ENCODE results near the gene TRIM65.

The TRIM65 gene, protein sequence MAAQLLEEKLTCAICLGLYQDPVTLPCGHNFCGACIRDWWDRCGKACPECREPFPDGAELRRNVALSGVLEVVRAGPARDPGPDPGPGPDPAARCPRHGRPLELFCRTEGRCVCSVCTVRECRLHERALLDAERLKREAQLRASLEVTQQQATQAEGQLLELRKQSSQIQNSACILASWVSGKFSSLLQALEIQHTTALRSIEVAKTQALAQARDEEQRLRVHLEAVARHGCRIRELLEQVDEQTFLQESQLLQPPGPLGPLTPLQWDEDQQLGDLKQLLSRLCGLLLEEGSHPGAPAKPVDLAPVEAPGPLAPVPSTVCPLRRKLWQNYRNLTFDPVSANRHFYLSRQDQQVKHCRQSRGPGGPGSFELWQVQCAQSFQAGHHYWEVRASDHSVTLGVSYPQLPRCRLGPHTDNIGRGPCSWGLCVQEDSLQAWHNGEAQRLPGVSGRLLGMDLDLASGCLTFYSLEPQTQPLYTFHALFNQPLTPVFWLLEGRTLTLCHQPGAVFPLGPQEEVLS

DNA sequence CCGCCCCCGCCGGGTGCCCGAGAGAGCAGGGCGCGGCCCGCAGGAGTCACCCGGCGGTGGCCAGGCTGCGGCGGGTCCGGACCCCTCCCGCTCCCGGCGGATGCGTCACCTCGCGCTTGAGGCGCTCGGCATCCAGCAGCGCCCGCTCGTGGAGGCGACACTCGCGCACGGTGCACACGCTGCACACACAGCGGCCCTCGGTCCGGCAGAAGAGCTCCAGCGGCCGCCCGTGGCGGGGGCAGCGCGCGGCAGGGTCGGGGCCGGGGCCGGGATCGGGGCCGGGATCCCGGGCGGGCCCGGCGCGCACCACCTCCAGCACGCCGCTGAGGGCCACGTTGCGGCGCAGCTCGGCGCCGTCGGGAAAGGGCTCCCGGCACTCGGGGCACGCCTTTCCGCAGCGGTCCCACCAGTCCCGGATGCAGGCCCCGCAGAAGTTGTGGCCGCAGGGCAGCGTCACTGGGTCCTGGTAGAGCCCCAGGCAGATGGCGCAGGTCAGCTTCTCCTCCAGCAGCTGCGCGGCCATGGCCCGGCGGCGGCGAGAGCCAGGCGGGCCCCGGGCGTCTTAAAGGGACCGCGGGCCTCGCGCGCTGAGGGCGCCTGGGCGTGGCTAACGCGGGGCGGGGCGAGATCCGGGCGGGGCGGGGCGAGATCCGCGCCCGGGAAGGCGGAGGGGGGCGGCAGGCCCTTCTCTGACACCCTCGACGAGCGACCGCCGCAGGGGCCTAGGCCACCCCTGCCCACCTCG, at the start of gene TRIM65:
Gene TRIM65 (minus strand): TSS at position 537 of the 745 bp plus-strand sequence. CDS start 14 bp downstream, at position 523.
- in situ Hi-C loops (cut with MboI; ENCODE audit: low sequenced_read_pairs), result no loop called here

DNA sequence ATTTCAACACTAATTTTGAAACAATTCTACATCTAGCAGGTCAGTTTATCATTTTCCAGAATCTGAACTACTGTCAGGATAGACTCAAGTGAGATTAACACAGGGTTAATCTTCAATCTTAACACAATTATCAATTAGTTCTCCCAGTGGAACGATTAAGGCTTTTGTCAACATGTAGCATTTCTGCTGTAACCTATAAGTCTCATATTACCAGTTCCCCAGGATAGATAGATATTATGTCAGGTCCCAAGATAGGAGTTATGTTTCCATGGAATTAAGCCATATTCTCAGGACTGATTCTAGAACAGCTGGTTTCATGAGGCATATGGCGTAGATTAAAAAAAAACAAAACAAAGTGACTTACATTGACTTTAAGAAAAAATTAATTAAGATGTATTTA, 48.5 kb upstream of the TRIM65 start:
- in situ Hi-C loops (cut with MboI; ENCODE audit: low sequenced_read_pairs), result no loop called here

DNA sequence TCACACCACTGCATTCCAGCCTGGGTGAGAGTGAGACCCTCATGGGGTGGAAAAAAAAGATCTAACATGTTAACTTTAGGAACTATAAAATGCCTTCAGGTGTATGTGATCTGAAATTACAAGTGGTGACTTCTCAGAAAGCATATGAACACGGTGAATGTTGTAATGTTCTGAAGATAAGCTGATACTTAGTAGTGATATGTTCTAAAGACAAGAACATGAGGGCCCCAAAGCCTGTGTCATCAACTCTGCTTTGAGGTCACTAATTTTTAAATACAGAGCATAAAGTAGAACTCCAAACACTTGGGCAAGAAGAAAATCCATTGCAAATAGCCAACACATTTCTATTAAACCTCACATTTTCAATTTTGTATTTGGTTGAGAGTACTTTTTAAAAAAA, 46.7 kb upstream of the TRIM65 start:
- in situ Hi-C loops (cut with MboI; ENCODE audit: low sequenced_read_pairs), result no loop called here

DNA sequence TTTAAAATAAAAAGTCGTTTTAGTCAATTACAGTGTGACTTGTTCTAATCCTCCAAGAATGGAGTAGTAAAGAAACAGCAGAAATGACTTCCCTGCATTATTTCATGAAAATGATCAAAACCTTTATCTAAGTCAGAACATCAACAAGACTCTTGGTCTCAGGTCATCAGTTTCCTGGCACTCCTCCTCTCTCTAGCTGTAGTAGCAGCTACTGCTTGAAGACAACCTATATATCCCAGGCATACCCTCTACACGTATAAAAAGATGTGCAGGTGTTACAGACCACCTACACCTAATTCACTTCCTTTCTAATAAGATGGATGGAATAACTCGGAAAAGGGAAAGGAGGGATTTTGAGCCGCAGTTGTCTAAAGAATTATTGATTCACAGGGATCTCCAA, 45.7 kb upstream of the TRIM65 start:
- in situ Hi-C loops (cut with MboI; ENCODE audit: low sequenced_read_pairs), result no loop called here

DNA sequence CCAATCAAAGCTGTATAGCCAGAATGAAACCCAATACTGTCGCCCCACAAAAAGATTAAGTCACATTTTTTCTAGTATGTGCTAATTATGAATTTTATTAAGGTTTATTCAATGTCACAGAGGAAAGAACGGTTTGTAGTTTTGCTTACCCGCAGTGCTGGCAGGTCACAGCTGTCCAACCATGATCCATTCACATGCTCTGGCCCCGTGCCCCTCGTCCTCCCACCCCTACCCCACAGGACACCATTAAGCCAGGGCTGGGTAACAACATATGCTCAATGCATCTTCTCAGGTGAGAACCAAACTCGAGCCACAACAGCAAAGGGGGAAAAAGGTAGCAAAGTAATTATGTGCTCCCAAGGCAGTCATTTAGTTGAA, 44.7 kb upstream of the TRIM65 start:
- in situ Hi-C loops (cut with MboI; ENCODE audit: low sequenced_read_pairs), result no loop called here

DNA sequence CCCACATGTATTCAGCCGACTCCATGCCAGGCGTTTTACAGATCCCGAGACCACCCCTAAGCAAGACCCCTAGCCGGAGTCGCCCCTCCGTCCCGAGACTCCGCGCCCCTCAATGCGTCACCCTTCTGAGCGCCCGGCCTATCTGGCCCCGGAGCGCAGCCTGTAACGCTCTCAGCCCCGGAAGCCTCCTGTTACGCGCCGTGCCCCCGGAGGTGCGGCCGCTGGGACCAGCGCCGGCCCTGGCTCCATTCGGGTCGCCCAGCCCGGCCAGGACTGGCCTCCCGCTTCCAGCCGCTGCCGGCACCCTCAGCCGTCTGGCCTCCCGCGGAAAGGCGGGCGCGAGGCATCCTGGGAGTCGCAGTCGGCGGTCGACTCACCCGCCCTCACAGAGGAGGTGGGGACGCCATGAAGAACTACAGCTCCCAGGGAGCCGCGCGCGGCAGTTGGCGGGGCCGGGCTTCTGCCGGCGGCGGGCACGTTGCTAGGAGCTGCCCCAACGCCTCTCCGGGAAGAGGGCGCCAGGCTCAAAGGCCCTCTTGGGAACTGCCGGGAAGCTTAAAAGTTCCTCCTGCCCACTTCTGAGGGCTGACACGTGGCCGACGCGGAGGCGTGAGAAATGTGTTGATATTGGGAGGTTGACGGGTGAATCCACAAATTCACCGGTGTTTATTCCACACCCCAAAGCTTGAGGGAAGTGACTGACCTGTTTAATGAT, 44.1 kb upstream of the TRIM65 start, which contains the start of gene FBF1:
Gene FBF1 (minus strand): TSS at position 316 of the 715 bp plus-strand sequence. CDS start 2,893 bp downstream, outside the sequence.
- in situ Hi-C loops (cut with MboI; ENCODE audit: low sequenced_read_pairs), result no loop called here

DNA sequence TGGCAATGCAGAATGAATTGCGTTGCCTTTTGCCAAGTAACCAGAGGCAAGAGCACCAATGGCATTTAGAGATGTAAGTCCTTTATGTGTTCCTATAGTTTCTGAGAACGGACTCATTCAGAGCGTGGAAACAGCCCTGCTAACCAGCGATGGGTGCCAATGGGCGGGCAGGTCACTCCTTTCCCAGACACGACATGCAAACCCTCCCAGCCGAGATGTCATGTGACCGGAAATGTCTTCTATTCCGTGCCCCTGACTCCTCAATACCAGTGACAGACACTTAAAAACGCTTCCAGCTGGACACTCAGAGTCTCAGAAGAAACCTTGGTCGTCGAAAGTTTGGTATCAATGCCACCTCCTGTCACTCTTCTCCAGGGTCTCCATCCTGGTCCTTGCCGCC, 40.9 kb upstream of the TRIM65 start:
- in situ Hi-C loops (cut with MboI; ENCODE audit: low sequenced_read_pairs), result no loop called here

DNA sequence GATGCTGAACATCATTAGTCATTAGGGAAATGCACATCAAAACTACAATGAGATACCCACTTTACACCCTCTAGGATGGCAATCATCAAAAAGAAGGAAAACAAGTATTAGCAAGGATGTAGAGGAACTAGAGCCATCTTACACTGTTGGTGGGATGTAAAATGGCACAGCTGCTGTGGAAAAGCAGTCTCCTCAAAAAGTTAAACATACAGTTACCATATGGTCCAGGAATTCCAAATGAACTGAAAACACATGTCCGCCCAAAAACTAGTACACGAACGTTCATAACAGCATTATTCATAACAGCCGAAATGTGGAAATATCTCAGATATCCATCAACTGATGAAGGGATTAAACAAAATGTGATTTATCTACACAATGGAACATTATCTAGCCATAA, 37.1 kb upstream of the TRIM65 start:
- in situ Hi-C loops (cut with MboI; ENCODE audit: low sequenced_read_pairs), result no loop called here

DNA sequence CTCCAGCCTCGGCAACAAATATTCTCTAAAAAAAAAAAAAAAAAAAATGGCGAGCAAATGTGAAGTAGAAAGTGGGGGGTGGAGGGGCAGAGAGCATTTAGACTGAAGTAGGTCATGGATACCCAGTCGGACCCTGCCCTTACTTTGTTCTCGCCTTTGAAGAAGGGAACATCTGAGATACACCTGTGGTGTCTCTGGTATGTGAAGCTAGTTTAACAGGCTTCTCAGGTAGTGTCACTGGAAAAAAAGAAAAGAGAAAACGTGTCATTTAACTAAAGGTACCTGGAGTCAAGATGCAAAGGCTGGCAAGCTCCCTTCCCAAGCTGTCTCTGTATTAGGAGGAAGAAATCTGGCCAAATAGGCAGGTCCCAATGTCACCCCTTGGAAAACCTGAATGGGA, 36.1 kb upstream of the TRIM65 start:
- in situ Hi-C loops (cut with MboI; ENCODE audit: low sequenced_read_pairs), result no loop called here

DNA sequence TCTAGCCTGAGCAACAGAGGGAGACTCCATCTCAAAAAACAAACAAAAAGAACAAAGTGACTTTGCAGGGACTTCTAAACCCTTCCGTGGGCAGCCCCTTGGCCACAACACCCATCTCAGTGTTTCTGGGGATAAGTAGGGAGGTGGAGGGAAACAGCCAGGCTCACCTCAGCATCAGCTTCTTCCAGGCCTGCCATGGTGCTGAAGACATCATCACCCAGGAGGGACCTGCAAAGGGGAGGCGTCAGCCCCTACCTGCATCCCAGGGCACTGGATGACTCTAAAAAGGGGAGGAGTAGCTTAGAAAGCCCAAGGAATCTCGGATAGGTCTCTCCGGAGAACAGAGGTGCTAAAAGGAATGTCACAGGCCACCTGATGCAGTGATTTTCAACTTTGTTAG, 34.3 kb upstream of the TRIM65 start:
- in situ Hi-C loops (cut with MboI; ENCODE audit: low sequenced_read_pairs), result no loop called here

DNA sequence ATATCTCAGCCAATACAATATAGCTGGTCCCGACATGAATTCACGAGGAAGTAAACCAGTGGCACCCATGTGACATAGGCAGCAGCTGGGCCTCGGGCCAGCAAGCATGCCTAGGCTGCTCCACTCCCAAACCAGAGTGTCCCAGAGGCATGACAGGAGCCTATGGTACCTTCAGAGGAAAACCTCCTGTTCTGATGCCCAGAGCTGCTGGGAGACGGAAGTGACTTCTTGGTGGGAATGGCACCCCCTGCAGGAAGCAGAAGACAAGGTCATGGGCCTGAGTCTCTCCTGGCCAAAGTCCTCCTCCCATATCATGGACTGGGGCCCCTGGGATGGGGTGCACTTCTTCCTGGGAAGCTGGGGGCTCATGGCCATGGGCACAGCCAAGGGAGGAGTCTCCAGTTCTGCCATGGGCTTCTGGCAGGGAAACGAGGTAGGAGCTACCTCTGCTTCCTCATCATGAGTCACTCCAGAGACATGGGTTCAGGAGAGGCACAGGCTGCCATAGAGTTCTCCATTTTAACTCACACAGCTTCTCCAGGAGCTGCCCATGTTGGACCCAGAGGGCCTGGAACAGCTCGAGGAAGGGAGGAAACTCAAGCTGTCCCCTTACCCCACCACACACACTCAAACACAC, 30.7 kb upstream of the TRIM65 start:
- in situ Hi-C loops (cut with MboI; ENCODE audit: low sequenced_read_pairs), result no loop called here

DNA sequence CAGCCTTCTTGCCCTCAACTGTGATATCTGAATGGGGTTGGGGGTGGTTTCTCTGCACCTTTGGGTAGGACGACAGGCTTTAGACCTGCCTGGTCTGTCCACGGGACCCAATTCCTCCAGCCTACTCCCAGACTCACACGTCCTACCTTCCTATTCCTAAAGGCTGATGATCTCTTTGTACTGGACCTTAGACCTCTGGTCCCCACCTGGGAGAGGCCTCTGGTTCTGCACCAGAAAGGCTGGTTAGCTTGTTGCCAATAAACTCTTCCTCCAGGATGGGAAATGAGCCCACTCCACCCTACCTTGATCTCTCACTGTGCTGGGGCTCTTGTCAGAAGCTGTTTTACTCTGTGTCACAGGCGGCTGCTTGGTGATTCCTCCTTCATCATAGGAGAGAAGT, 29.7 kb upstream of the TRIM65 start:
- in situ Hi-C loops (cut with MboI; ENCODE audit: low sequenced_read_pairs), result no loop called here

DNA sequence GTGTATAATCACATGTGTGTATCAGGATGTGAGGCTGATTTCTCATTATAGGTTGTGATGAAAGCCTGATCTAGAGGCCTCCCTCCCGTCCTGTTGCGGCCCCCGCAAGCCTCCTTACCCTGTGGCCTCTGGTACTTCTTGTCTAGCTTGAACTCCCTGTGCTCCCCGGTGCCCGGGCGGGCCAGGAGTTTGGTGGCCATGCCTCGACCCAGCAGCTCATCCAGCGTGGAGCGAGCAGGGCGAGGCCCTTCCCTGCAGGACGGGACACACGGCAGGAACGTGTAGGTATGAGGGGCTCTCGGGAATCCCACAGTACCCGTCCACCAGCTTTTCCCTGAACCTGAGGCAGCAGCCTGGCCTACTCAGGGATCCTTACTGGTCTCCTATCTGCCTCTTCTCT, 29.2 kb upstream of the TRIM65 start:
- in situ Hi-C loops (cut with MboI; ENCODE audit: low sequenced_read_pairs), result no loop called here

DNA sequence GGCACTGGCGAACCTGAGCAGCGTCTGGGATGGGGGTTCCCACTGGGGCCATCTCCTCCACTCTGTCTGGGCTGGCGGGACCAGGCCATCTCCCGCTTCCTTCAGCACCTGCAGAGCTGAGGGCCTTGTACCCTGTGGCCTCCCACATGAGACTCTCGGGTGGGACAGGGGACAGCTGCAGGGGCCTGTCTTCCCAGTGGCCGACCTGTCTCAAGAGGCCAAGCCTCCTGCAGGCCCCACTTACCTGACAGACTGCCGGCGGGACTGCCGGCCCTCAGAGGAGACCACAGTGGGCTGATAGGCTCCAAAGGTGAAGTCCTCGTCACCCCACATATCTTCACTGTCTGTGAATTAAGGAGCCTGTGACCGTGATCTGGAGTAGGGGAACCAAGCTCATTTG, 28.4 kb upstream of the TRIM65 start:
- in situ Hi-C loops (cut with MboI; ENCODE audit: low sequenced_read_pairs), result no loop called here

DNA sequence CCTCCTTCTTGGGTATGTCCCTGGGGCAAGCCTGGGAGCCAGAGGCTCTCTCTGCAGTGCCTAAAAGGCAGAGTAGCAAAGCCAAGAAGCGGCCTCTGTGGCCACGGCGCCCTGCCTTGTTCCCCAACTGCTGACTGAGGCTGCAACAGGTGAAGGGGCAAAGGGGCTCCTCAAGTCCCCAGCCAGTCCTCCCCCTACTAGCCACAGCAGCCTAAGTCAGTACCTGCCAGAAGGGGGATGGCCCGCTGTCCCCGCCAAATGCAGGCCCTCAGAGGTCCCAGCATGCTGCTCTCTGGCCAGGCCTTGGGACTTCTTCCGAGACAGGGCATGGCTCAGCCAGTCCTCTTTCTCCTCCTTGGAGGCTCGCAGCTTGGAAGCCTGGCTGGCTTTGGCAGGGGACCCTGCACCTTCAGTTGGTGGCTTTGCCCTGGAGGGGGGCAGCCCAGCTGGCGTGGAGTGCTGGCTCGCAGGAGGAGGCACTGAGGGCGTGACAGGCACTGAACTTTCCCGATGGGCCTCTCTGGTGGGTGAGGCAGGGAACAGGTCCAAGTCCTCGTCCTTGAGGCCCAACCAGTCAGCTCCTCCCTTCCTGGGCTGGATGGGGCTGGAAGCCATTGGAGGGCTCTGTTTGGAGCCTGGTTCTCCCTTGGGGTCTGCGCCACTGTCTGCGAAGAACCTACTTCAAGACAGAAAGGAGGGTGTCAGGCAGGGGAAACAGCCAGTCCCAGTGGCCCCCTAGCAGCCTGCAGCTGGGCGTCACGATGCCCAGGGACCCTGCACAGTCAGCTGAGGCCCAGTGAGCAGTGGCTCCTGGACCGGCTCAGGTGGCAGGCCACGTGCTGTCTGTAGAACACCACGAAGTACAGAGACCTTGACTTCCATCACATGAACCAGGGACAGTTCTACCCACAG, 26.5 kb upstream of the TRIM65 start:
- in situ Hi-C loops (cut with MboI; ENCODE audit: low sequenced_read_pairs), result no loop called here

DNA sequence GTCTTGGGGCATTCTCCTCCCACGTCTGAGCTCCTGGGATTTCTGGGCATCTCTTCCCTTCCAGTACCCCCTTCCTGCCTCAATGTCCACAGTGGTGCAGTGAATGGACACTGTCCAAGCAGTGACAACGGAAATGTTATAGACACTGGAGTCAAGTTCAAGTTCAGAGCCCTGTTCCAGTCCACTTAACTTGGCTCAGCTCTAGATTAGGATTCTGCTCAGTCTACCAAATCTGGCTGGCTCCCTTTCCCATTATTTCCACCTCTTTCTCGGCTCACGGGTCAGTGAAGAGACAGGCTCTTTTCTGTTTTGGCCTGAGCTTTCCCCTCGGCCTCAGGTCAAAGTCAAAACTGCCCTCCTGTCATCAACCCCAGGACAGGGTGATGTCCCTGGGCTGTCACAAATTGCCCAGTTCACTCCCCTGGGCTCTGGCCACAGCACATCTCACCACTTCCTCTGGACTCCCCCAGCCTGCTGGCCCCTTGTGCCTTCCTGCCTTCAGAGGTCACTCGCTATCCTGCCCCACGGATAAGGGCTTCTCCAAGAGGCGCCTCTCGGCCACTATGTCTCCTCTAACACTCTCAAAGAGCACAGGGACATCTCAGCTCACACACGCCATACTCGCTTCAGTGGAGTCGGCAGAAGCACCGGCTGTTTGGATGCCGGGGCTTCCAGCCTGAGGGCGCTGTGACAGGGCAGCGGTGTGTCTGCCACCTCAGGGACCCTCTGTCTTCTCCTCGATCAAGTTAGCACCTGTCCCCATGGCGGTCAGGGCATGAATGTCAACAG, 25.6 kb upstream of the TRIM65 start:
- in situ Hi-C loops (cut with MboI; ENCODE audit: low sequenced_read_pairs), result no loop called here

DNA sequence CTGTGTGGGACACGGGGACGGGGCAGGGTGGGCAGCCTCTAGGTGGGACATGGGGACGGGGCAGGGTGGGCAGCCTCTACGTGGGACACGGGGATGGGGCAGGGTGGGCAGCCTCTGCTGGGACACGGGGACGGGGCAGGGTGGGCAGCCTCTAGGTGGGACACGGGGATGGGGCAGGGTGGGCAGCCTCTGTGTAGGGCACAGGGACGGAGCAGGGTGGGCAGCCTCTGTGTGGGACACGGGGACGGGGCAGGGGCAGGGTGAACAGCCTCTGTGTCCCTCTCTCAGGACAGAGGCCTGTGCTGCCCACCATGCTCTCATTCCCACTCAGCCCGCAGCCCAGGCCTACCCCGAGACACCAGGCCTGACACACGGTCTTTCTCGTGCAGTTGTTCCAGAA, 24.8 kb upstream of the TRIM65 start:
- in situ Hi-C loops (cut with MboI; ENCODE audit: low sequenced_read_pairs), result no loop called here

DNA sequence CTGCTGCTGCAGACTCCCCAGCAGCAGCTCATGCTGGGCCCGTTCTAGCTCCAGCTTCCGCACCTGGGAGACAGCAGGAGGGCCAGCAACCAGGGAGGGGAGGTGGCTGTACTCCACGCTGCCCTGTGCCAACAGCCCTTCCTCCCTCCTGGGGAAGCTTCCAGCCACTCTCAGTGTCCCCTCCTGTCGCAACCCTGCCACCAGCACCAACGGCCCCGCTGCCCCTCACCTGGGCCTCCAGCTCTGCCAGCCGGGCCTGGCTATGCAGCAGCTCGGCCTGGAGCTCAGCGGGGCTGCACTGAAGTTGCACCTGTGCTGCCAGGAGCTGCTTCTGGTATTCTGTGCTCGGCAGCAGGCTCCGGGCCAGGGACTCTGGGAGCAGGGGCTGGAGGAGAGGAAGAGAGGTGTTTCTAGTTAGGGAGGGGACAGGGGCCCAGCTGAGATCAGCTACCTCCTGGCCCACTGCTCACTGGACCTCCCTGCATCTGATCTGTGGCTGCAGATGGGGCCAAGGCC, 23.4 kb upstream of the TRIM65 start:
- in situ Hi-C loops (cut with MboI; ENCODE audit: low sequenced_read_pairs), result no loop called here

DNA sequence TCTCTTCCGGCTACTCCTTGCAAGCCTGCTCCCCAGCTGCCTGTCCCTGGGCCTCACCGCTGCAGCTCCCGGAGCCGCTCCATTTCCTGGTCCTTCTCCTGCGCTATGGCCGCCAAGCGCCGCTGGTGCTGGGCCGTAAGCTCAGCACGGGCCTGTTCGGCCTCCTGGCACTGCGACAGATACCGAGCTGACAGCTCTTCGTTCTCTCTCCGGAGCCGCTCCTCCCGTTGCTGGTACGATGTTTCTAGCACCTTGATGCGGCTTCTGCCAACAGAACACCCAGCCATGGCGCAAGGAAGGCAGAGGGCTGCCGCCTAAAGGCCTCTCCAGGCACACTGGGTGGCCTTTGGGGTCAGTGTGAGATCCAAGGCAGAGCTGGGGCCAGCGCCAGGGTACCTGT, 22.9 kb upstream of the TRIM65 start:
- in situ Hi-C loops (cut with MboI; ENCODE audit: low sequenced_read_pairs), result no loop called here
